GM12891 (cell line): ENCODE measurements around the gene PRSS56.

ENCODE experiments used
- POLR2A ChIP-seq: IDR thresholded peaks from 2 replicates; pipeline ENCODE4 v1.6.1; 2011; ENCODE audit warnings: low read depth, low read length, control low read depth
- POLR2AphosphoS5 ChIP-seq: IDR thresholded peaks from 2 replicates; pipeline ENCODE4 v1.6.1; 2011; ENCODE audit warnings: low read depth, low read length, control low read depth

- no peak for TF ChIP-seq POLR2A
- TF ChIP-seq POLR2AphosphoS5: no peak
Observed at GRCh38 chr2:232503809-232504323, 16.3 kb upstream of the PRSS56 start.
